GM18498 (cell line): ENCODE measurements around the gene MOK.
A peak's percentile ranks its signal among the peaks of the same experiment; 100 is the strongest.
"Not testable (repeated sequence)": the region's sequence is repeated elsewhere in the genome, so short reads cannot be mapped to it uniquely, and the experiment has no call there.

ENCODE experiments used
- ATAC-seq: cut with Tn5 transposase; IDR thresholded peaks from one replicate; pipeline ENCODE4 v1.9.1; 2021; ENCODE audit warnings: mild to moderate bottlenecking, moderate library complexity; ENCODE audit not compliant: unreplicated experiment

The MOK gene

DNA sequence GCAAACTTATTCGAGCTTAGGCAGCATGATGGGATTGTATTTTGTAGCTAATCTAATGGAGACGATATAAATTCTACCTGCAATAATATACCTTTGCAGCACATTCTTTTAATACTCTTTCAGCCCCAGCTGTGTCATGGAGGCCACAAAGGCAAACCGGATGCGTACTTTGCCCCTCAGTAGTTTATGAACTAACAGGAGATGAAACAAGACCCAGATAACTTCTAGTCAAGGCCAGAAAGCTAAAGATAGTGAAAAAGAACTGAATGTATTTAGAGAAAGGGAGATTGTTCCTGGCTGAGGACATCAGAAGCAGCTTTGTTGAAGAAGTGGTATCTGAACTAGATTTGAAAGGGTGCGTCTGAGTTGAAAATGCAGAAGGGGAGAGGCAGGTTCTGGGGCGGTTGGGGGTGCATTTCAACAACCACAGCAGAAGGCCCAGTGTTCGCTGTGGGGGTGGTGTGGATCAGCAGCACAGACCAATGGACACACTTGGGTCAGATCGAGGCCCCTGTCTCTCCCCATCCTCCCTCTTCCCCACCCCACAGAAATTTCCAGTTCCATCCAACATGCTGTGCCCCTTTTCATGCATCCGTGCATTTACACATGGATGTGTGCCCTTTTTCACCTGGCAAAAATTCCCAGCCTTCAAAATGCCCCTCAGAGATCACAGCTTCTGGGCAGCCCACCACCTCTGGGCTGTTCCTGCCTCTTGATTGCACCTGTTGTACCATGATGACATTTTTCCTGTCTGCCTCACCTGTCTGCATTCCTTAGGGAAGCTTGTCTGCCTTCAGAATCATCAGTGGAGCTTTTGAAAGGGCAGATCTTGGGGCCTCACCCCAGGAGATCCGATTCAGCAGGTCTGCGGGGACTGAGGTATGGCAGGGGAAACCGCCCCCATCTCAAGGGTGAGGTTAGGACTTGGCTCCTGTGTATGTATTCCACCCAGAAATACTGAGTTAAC is 16.8 kb upstream of the MOK start:
- no peak for ATAC-seq

DNA sequence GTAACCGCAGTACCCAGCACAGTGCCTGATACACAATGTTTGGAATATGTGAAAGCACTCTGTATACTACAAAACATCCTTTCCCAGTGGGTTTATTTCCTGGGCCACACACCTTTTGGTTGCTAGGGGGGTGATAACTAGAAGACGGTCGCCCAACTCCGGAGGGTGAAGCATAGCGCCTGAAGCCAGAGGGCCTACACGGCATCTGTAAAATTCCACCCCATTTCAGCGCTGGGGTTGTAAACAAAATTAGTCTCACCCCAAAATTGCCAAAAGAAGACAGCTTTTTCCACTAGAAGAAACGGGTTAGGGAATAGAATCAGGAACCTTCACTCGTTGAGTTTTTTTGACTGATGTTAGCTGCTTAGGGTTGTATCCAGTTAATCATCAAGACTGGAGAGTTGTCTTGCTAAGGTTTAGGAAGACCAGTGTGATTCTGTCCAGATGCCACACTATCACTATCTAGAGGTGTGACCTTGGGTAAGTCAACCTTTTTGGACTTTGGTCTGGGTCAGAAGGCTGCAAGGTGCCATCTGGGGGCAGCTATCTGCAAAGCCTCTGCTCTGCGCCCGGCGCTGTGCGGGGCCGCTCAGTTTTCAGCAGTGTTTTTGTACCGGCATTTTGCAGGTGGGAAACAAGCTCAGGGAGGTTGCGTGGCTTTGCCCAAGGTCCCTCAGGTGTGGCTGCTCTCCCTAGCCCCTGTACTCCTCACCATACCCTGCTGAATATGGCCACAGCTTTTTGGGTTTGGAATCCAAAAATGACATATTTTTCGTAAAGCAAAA is 15.9 kb upstream of the MOK start:
- ATAC-seq: no peak

DNA sequence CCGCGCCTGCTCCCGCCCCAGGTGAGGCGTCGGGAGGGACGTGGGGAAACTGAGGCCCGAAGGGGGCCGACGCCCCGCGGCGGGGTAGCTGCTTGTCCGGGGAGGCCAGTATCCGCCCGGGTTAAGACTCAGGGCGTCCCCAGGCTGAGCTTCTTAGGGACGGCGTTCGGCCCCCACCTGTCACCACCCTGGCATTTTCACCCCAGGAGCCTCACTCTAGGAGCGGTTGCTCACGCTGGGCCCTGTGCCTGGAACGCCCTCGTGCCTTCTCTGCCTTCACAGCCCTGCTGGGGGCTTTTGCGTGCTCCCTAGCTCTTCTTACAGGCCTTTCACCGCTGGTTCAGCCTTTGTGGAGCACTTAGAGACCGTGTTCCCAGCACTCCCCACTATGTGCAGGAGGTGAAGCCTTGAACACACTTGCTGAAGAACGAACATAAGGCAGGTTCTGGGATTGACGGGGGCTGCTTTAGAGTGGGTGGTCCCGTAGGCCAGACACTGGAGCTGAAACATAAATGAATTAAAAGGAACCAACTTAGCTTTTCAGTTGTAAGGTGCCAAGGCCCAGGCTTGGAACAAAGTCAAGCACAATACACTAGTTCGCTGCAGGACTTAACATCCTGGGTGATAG is 15.2 kb upstream of the MOK start:
- ATAC-seq: peak; percentile 24

DNA sequence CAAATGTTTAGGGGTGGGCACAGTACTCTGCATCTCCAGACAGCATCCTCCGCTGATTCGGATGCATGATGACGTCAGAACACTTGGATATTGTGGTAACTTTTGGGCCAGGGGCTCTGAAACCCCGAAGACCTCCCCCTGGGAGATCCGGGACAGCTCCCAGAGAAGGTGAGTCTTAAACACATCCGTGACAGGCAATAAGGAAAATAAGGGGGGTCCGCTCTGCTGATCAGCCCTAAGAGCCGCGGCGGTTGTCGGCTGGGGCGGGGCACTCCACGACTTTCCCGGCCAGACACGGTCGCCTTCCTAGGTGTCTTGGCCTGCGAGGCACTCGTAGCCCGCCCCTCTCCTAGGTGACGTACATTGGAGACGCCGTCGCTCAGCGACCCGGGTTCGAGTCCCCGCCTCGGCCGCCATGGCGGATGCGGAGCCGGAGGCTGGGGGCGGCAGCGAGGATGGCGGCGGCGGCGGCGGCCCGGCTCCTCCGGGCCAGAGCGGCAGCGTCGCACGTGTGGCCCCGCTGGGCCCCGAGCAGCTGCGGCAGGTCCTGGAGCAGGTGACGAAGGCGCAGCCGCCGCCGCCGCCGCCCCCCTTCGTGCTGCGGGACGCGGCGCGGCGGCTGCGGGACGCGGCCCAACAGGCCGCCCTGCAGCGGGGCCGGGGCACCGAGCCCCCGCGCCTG is 14.5 kb upstream of the MOK start, which contains the start of gene ZNF839:
Gene ZNF839, plus strand, starts transcription at position 396 of the 682 bp plus-strand sequence. Its CDS starts 20 bp downstream, at position 416.
- ATAC-seq: peak; percentile 65

DNA sequence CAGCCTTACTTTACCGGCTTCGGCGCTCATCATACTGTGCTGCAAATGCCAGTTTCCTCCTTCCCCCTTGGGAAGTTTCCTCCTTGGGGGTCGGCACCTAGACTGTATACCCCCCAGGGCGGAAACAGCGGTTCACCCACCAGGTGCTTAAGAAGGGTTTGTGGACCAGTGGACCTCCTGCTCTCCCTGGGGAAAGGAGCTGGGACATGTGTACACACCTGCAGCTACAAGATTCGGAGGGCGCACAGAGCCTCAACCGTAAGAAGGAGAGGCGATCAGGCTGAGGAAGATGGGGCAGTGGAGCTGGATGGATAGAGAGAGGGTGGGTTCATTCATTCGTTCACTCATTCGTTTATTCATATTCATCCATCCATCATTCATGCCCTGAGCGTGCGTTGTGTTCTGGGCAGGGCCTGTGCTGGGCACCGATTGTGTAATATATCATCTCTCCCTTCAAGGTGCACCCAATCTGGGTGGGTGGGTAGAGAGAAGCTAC is 13.9 kb upstream of the MOK start:
- no peak for ATAC-seq

DNA sequence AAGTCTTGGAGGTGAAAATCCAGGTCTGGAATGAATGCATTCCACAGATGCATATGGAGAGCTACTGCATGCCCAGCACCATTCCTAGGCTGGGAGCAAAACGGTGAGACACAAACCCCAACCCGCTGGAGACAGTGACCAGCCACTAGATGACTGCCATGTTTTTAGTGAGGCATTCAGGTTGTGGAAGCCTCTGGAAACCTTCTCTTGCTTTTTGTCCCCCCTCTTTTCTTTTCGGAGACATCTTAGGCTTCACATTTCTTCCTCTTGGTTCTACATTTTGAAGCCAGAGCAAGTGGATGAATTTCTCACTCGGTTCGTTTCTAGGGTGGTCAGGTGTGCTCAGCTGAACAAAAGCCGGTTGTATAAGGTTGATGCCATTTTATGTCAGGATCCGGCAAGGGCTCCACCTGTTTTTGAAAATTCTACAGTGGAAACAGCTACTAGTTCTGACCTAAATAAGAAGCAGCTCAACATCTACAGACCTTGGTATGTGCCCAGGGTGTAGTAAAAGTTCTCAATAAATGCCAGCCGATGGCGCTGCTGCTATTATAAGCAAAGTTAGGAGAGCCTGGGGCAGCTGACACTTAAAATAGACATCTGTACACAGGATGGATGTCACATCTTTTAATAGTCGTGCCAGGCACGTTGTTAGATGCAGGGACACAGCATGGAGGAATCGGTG is 12.7 kb upstream of the MOK start:
- no peak for ATAC-seq

DNA sequence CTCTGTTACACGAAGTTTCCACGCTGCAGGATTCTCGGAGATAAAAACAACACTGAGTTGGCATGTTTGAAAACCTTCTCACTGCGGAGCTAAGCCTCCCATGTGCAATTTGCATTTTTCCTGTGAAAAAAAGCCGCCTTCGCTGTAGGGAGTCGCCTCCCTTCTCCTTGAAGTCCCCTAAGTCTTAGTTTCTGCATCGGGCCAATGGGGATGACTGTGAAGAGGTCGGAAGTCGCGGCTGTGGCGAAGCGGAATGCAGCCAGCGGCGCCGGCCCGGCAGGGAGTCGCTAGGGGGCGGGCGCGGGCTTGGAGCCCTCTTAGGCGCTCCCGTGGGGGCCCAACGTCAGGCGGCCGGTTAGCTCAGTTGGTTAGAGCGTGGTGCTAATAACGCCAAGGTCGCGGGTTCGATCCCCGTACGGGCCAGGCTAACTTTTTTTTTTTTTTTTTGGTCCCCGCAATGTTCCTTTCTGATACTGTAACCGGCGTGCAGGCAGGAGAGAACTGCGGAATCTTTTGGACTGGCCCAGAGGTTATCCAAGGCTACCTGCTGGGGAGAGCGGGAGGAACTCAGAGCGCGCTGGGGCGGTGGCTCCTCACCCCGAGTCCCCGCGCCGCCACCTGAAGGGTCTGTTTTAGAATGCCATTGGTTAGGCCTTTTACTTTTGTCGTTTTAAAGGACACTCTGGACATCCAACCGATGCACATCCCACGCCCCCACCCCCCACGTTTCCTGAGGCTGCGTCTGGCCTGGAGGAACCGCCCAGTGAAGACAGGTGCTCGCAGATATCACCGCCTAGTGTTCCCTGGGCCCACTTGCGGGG is 12.0 kb upstream of the MOK start:
- ATAC-seq: peak; percentile 63

DNA sequence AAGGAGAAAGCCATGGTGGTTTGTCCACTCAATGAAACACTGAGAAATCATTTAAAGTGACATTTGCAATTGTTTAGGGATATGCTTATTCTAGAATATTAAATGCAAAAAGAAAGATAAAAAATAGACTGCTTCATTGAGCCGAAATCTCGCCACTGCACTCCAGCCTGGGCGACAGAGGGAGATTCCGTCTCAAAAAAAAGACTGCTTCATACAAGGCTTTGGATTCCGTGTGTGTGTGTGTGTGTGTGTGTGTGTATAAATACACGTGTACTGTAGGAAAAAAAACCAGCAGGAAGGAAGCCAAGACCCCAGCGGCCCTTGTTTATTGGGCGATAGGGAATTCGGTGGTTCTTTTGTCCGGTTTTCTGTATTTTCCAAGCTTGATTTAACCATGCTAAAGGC is 11.4 kb upstream of the MOK start:
- ATAC-seq: no peak

DNA sequence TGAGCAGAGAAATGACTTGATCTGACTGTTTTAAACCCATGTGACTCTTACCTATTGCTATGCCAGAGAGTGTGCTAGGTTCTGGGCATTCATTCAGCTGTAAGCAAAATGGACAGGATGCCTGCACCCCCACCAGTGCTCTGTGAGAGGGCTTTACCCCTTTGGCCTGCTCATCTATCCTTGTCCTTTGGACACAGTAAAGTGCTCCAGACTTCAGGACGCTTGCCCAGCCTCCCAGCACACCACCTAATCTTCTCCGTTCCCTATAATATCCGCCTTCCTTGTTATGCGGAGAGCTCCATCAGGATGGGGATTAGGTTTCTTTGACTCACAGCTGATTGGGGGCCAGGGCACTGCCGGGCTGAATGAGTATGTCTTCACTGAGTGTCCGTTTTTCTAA is 10.2 kb upstream of the MOK start:
- ATAC-seq: no peak

DNA sequence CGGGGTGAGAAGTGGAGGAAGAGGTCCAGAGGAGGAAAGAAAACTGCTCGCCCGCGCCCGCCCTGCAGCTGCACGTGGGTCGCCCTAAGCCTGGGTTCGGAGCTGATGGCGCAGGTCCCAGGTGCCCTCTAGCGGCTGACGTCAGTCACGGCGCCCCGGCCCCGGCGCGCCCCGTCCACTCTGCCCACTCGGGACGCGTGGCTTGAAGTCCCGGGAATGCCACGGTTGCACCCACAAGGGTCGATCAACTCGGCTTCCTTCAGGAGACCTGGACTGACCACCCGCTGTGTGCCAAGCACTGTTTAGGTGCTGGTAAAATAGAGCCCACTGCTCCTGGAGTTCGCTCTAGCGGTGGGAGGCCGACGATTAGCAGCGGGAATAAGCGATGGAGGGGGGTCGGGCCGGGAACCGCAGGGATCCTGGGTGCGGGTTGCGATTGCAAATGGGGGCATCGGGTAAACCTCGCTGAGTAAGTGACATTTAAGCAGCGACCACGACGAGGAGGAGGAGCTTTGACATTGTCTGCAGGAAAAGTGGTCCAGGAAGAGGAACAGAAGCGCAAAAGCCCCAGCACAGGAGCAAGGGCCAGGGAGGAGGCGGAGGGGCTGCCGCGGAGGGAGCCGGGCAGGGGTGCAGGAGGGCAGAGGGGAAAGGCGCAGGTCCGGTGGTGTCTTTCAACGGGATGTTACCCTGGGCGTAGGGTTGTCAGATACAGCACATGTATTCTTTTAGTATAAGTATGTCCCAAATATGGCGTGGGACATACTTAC is 9.5 kb upstream of the MOK start:
- ATAC-seq: peak; percentile 63

DNA sequence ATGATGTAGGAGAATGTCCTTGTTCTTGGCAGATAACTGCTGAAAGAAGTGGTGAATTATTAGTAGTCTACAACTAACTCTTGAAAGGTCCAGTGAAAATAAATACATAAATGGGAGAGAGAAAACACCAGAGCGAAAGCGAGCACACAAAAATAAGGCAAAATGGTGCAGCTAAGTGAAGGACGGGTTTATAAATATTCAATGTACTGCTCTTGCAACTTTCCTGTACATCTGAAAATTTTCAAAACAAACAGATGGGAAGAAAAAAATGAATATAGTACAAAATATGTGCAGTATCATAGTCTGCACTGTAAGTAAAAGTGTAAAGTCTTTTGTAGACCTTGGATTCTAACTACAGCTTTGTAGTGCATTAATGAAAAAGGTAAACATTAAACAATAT is 1.3 kb downstream of the MOK start:
- ATAC-seq: no peak

DNA sequence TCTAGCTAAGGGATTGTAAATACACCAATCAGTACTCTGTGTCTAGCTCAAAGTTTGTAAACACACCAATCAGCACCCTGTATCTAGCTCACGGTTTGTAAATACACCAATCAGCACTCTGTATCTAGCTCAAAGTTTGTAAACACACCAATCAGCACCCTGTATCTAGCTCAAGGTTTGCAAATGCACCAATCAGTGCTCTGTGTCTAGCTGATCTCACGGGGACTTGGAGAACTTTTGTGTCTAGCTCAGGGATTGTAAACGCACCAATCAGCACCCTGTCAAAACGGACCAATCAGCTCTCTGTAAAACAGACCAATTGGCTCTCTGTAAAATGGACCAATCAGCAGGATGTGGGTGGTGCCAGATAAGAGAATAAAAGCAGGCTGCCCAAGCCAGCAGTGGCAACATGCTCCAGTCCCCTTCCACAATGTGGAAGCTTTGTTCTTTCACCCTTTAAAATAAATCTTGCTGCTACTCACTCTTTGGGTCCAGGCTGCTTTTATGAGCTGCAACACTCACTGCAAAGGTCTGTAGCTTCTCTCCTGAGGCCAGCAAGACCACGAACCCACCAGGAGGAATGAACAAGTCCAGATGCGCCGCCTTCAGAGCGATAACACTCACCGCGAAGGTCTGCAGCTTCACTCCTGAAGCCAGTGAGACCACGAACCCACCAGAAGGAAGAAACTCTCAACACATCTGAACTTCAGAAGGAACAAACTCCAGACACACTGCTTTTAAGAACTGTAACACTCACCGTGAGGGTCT is 6.5 kb downstream of the MOK start:
- ATAC-seq: not testable (repeated sequence)

DNA sequence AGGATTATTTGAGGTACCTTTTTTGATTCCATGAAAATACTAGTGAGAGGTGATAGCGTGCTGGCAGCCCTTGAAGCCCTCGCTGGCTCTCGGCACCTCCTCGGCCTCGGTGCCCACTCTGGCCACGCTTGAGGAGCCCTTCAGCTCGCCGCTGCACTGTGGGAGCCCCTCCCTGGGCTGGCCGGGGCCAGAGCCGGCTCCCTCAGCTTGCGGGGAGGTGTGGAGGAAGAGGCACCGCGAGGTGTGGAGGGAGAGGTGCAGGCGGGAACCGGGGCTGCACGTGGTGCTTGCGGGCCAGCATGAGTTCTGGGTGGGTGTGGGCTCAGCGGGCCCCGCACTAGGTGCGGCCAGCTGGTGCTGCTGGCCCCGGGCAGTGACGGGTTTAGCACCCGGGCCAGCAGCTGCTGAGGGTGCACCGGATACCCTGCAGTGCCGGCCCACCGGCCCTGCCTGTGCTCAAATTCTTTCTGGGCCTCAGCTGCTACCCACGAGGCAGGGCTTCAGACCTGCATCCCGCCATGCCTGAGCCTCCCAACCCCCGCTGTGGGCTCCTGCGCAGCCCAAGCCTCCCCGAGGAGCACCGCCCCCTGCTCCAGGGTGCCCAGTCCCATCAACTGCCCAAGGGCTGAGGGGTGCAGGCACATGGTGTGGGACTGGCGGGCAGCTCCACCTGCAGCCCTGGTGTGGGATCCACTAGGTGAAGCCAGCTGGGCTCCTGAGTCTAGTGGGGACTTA is 7.4 kb downstream of the MOK start:
- ATAC-seq: no peak

DNA sequence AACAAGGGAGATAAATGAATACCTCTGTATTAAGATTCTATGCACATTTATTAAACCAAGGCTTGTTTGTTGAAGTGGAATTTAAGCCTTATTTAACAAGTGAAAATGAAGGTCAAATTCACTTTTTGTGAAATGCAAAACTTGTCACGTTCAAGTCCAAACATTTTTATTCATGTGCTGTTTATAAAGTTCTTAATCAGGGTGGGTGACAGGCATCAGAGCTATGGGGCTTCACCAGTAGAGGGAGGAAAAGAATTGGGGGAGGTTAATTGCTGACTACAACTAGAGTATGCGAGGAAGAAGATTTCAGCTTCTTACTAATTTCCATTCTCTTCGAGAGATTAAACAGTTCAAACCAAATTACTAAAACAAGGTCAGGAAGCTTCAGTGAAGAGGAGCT is 9.7 kb downstream of the MOK start:
- ATAC-seq: no peak

DNA sequence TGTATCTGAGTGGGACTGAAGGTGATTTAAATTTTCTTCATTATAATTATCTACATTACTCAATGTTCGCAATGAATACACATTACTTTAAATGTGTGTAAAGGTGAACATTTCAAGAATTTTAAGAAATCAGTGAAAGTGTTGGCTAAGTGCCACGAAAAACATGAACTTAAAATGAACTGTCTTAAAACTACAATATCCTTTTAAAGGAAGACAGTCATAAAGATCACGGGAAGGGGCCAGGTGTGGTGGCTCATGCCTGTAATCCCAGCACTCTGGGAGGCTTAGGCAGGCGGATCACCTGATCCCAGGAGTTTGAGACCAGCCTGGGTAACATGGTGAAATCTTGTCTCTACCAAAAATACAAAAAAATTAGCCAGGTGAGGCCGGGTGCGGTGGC is 11.2 kb downstream of the MOK start:
- ATAC-seq: no peak

DNA sequence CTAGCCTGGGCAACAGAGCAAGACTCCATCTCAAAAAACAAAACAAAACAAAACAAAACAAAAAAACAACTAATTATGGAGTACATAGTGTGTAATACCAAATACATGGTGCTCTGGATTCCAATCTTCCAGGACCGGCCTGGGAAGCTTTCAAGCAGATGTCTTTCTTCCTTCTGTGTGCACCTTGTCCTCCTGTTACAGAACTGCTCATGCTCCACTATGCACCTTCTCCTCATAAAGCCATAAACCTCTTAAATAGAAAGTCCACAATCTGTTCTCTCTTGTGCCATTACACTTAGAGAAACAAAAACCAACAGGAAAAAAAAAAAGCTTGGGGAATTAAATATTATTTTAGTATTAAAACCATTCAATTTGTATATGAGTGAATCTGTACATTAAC is 12.5 kb downstream of the MOK start:
- no peak for ATAC-seq

DNA sequence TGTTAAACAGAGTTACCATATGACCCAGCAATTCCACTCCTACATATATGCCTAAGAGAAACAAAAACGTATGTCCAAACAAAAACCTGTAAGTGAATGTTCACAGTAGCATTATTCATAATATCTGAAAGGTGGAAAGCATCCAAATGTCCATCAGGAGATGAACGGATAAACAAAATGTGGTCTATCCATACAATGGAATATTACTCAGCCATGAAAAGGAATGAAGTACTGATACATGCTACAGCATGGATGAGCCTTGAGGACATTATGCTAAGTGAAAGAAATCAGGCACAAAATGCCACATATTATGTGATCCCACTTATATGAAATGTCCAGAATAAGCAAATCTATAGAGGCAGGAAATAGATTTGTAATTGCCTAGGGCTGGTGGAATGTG is 16.8 kb downstream of the MOK start:
- no peak for ATAC-seq
